ENCODE results near the gene SLC5A8.

- TF ChIP-seq GLI4 (tag by site-specific recombination; IDR thresholded peaks at IDR 0.05) (no peak), ZNF777 (tag by site-specific recombination; IDR thresholded peaks at IDR 0.05; ENCODE audit: borderline replicate concordance) (no peak), ZBTB7A (tag by site-specific recombination; IDR thresholded peaks at IDR 0.05; ENCODE audit: low read depth) (no peak), ZNF629 (tag by site-specific recombination; IDR thresholded peaks at IDR 0.05) (no peak), SP2 (tag by site-specific recombination; IDR thresholded peaks at IDR 0.05) (no peak), ZNF623 (tag by site-specific recombination; IDR thresholded peaks at IDR 0.05) (no peak), CTCF (tag by site-specific recombination; IDR thresholded peaks at IDR 0.05) (no peak), KLF16 (tag by site-specific recombination; IDR thresholded peaks at IDR 0.05) (no peak), MYNN (tag by site-specific recombination; IDR thresholded peaks at IDR 0.05; ENCODE audit: borderline replicate concordance) (no peak), ZNF157 (tag by site-specific recombination; IDR thresholded peaks at IDR 0.05) (no peak), TCF7L2 (IDR thresholded peaks at IDR 0.05; ENCODE audit: borderline replicate concordance, low read depth, low read length) (no peak)
These were observed 82.4 kb downstream of the SLC5A8 start for GRCh38 chr12:101127521-101128219.
